Measurements from ENCODE around the gene CACNA2D3. TPM values are rescaled to one million over a fixed set of nuclear protein-coding genes. Genes with fewer than 3 reads are reported as not detected.

Gene CACNA2D3
- polyA plus RNA-seq, 2 of the 4 experiments (the other 2 are of a cell fraction) = 0.04 to 0.05 TPM

GRCh38 chr3:54717506-54717905, 595.2 kb downstream of the CACNA2D3 start:
- WGBS (ENCODE audit: missing lambda C conversion rate) = 64% methylated on average over 11 of the region's 18 CpGs
- H3K4me3 ChIP-seq = no peak overlapping the region
- ATAC-seq (no peak), FAIRE-seq (no peak), DNase-seq (ENCODE audit: low read depth in 1 of 2, low spot score in 1 of 2) (no peak)
- POLR2A ChIA-PET = no interaction called here
- H3K4me1 ChIP-seq = no peaks in the 10 kb centered on the region
- no peaks in the 10 kb centered on the region for H3K9me3 ChIP-seq
- TF ChIP-seq KDM5A (IDR thresholded peaks at IDR 0.05) (no peak), ZNF302 (CRISPR knock-in tag; IDR thresholded peaks at IDR 0.05) (no peak), RARB (CRISPR knock-in tag; IDR thresholded peaks at IDR 0.05) (no peak), ZSCAN20 (CRISPR knock-in tag; IDR thresholded peaks at IDR 0.05) (no peak), FOXS1 (CRISPR knock-in tag; IDR thresholded peaks at IDR 0.05) (no peak), MAX (IDR thresholded peaks at IDR 0.05) (no peak), RFX5 (IDR thresholded peaks at IDR 0.05) (no peak), NFE2L2 (conservative IDR thresholded peaks at IDR 0.05; ENCODE audit: low read length) (no peak), PHF8 (IDR thresholded peaks at IDR 0.05; ENCODE audit: borderline replicate concordance, low read depth) (no peak), CHD4 (IDR thresholded peaks at IDR 0.05; ENCODE audit: borderline replicate concordance) (no peak), ZC3H11A (IDR thresholded peaks at IDR 0.05) (no peak), HMGXB4 (CRISPR knock-in tag; IDR thresholded peaks at IDR 0.05; ENCODE audit: borderline replicate concordance) (no peak), CBX8 (IDR thresholded peaks at IDR 0.05) (no peak), JUN (IDR thresholded peaks at IDR 0.05) (no peak), HOXB13 (CRISPR knock-in tag; IDR thresholded peaks at IDR 0.05; ENCODE audit: low read depth) (no peak)
- H3K27ac ChIP-seq = no peak overlapping the region
- H3K4me2 ChIP-seq = no peak overlapping the region
- CTCF ChIA-PET = no interaction called here

DNA sequence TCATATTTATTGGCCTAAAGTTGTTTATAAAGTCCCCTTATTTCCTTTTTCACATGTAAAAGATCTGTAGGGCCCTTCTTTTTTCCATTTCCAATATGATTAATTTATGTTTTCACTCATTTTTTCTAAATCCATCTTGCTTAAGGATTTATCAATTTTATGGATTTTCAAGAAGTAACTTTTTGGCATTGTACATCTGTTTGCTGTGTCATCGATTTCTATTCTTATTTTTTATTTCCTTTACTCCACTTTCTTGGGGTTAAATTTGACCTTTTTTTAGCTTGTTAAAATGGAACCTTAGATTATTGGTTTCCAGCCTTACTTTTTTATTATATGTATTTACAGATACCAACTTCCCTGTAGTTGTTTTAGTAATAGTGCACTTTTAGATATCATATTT, 597.6 kb downstream of the CACNA2D3 start:
- no peak overlapping the region for H3K4me2 ChIP-seq
- no peak for FAIRE-seq
- H3K4me1 ChIP-seq = no peaks in the 10 kb centered on the region
- H3K27ac ChIP-seq = no peak overlapping the region
- no peaks in the 10 kb centered on the region for H3K9me3 ChIP-seq
- DNase-seq (ENCODE audit: low read depth in 1 of 2, low spot score in 1 of 2) = no peak
- TF ChIP-seq, protein P1, sequence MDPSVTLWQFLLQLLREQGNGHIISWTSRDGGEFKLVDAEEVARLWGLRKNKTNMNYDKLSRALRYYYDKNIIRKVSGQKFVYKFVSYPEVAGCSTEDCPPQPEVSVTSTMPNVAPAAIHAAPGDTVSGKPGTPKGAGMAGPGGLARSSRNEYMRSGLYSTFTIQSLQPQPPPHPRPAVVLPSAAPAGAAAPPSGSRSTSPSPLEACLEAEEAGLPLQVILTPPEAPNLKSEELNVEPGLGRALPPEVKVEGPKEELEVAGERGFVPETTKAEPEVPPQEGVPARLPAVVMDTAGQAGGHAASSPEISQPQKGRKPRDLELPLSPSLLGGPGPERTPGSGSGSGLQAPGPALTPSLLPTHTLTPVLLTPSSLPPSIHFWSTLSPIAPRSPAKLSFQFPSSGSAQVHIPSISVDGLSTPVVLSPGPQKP (IDR thresholded peaks at IDR 0.05; ENCODE audit: low read depth, low read length) = no peak
- TF ChIP-seq HOXB13 (CRISPR knock-in tag; IDR thresholded peaks at IDR 0.05; ENCODE audit: low read depth) (no peak), RAD21 (conservative IDR thresholded peaks at IDR 0.05 in 1 of 2, IDR thresholded peaks at IDR 0.05 in 1 of 2) (no peak), MYC (IDR thresholded peaks at IDR 0.05; ENCODE audit: borderline replicate concordance, low read length) (no peak), E2F6 (IDR thresholded peaks at IDR 0.05; ENCODE audit: borderline replicate concordance, low read depth) (no peak), NFE2L2 (conservative IDR thresholded peaks at IDR 0.05; ENCODE audit: low read length) (no peak), MAX (IDR thresholded peaks at IDR 0.05) (no peak), HOXB5 (CRISPR knock-in tag; IDR thresholded peaks at IDR 0.05) (no peak), FOXS1 (CRISPR knock-in tag; IDR thresholded peaks at IDR 0.05) (no peak)
- TF ChIP-seq, protein P2, sequence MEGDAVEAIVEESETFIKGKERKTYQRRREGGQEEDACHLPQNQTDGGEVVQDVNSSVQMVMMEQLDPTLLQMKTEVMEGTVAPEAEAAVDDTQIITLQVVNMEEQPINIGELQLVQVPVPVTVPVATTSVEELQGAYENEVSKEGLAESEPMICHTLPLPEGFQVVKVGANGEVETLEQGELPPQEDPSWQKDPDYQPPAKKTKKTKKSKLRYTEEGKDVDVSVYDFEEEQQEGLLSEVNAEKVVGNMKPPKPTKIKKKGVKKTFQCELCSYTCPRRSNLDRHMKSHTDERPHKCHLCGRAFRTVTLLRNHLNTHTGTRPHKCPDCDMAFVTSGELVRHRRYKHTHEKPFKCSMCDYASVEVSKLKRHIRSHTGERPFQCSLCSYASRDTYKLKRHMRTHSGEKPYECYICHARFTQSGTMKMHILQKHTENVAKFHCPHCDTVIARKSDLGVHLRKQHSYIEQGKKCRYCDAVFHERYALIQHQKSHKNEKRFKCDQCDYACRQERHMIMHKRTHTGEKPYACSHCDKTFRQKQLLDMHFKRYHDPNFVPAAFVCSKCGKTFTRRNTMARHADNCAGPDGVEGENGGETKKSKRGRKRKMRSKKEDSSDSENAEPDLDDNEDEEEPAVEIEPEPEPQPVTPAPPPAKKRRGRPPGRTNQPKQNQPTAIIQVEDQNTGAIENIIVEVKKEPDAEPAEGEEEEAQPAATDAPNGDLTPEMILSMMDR (IDR thresholded peaks at IDR 0.05) = no peak
- ChIA-PET CTCF (no interaction called here), POLR2A (no interaction called here)
- H3K4me3 ChIP-seq = no peak overlapping the region
- 0% methylated on average over 1 of the region's 1 CpG for WGBS (ENCODE audit: missing lambda C conversion rate)
- no peak for ATAC-seq

Measured in A549 (cell line).